GM12878 (cell line): ENCODE results near the gene LRRC45. TPM values are rescaled to one million over a fixed set of nuclear protein-coding genes. Genes with fewer than 3 reads are reported as not detected.

Experiments used
- ATAC-seq: fragments of 200-7000 bp; cut with Tn5 transposase; 3 replicates; pipeline ENCODE4 v1.9.1; 2020; ENCODE audit warnings: mild to moderate bottlenecking, moderate library complexity
- BruUV-seq: library from RNA; stranded (reverse); fragments of 400-500 nt; replicated peaks from 2 replicates; lab custom pipeline; 2021; lab: Mats Ljungman, UMichigan
- CTCF ChIA-PET: fragments of 300-600 bp; sonication (Branson Sonifier 250); formaldehyde crosslinking; extraction: SDS; loops from one replicate; lab custom pipeline; 2021; ENCODE audit warnings: inconsistent platforms; lab: Yijun Ruan, JAX
- POLR2A ChIA-PET: fragments of 350-600 bp; formaldehyde crosslinking; extraction: SDS; loops from one replicate; lab custom pipeline; 2021; ENCODE audit warnings: inconsistent platforms; lab: Charles Lee
- RAD21 ChIA-PET: fragments of 300-600 bp; sonication (Branson Sonifier 250); formaldehyde crosslinking; loops from one replicate; lab custom pipeline; 2023; ENCODE audit warnings: antibody characterized with exemption; ENCODE audit not compliant: unreplicated experiment; lab: Charles Lee
- SMC1A ChIA-PET: fragments of 300-600 bp; sonication (Branson Sonifier 250); formaldehyde crosslinking; loops from one replicate; lab custom pipeline; 2023; ENCODE audit not compliant: unreplicated experiment, uncharacterized antibody; lab: Charles Lee
- DNase-seq: peaks from one replicate; pipeline ENCODE4 v3.0.0-alpha.2; 2011; ENCODE audit warnings: low read depth, low spot score
- FAIRE-seq: peaks from 3 replicates; lab custom pipeline; 2011; peaks lifted over from hg19 to GRCh38; lab: Jason Lieb, UNC
- H2AFZ ChIP-seq: 2 replicates; pipeline ENCODE4 v1.6.0; 2011; ENCODE audit warnings: low read depth, low read length, control low read depth; ENCODE audit not compliant: control insufficient read depth
- H3K27ac ChIP-seq: 2 replicates; pipeline ENCODE4 v1.5.1; 2011; ENCODE audit warnings: control low read depth; ENCODE audit not compliant: control insufficient read depth, insufficient read depth
- H3K27me3 ChIP-seq, 2 experiments: replicated peaks in 1 of 2; 2 replicates each; pipeline versions ENCODE4 v1.6.0 to v1.6.1; 2011; ENCODE audit warnings: low read length in 1 of 2; ENCODE audit not compliant: control insufficient read depth in 2 of 2, insufficient read depth in 2 of 2
- H3K36me3 ChIP-seq, 2 experiments: 2 replicates each; pipeline ENCODE4 v1.5.1; 2011; ENCODE audit warnings: low read length in 1 of 2; ENCODE audit not compliant: control insufficient read depth in 2 of 2, insufficient read depth in 2 of 2
- H3K4me1 ChIP-seq: 2 replicates; pipeline ENCODE4 v1.6.1; 2011; ENCODE audit warnings: mild to moderate bottlenecking, low read length, moderate library complexity, mixed read lengths; ENCODE audit not compliant: control insufficient read depth, insufficient read depth
- H3K4me2 ChIP-seq: 2 replicates; pipeline ENCODE4 v1.6.0; 2011; ENCODE audit warnings: control low read depth; ENCODE audit not compliant: control insufficient read depth, insufficient read depth
- H3K4me3 ChIP-seq: fragments of 200-600 bp; sonication (generic); 2 replicates; pipeline ENCODE4 v1.5.1; 2016
- H3K79me2 ChIP-seq: 2 replicates; pipeline ENCODE4 v1.6.0; 2011; ENCODE audit warnings: low read length; ENCODE audit not compliant: control insufficient read depth, insufficient read depth
- H3K9ac ChIP-seq: 2 replicates; pipeline ENCODE4 v1.8.0; 2011; ENCODE audit warnings: low read length, control low read depth, mixed read lengths; ENCODE audit not compliant: control insufficient read depth, insufficient read depth
- H3K9me3 ChIP-seq: replicated peaks from 3 replicates; pipeline ENCODE4 v1.5.1; 2011; ENCODE audit warnings: mild to moderate bottlenecking, low read length; ENCODE audit not compliant: control insufficient read depth, insufficient read depth
- H4K20me1 ChIP-seq: 2 replicates; pipeline ENCODE4 v1.6.0; 2011; ENCODE audit not compliant: control insufficient read depth, insufficient read depth
- CREB1 ChIP-seq: IDR thresholded peaks from 2 replicates; pipeline ENCODE4 v1.6.1; 2012; ENCODE audit warnings: low read depth, mild to moderate bottlenecking, inconsistent platforms
- CREM ChIP-seq: IDR thresholded peaks from 2 replicates; pipeline ENCODE4 v1.6.1; 2014; ENCODE audit warnings: antibody characterized with exemption, low read depth
- HDGF ChIP-seq: fragments of 450-650 bp; IDR thresholded peaks from 2 replicates; pipeline ENCODE4 v1.6.1; 2016; ENCODE audit warnings: antibody characterized with exemption
- MAX ChIP-seq: IDR thresholded peaks from 2 replicates; pipeline ENCODE4 v1.6.1; 2012; ENCODE audit warnings: low read depth, low read length, improper control_type of control experiment
- MLLT1 ChIP-seq: fragments of 450-650 bp; IDR thresholded peaks from 2 replicates; pipeline ENCODE4 v1.6.1; 2016; ENCODE audit warnings: mild to moderate bottlenecking
- MXI1 ChIP-seq: fragments of 150-350 bp; IDR thresholded peaks from 2 replicates; pipeline ENCODE4 v1.6.1; 2011; ENCODE audit warnings: low read depth, mild to moderate bottlenecking, inconsistent platforms, low read length, improper control_type of control experiment
- PML ChIP-seq: IDR thresholded peaks from 2 replicates; pipeline ENCODE4 v1.6.1; 2012; ENCODE audit warnings: low read length, inconsistent platforms
- POLR2A ChIP-seq: IDR thresholded peaks from 2 replicates; pipeline ENCODE4 v1.6.1; 2011; ENCODE audit warnings: low read depth, mild to moderate bottlenecking, low read length
- POU2F2 ChIP-seq: IDR thresholded peaks from 3 replicates; pipeline ENCODE4 v1.6.1; 2011; ENCODE audit warnings: low read depth, mild to moderate bottlenecking, low read length, borderline replicate concordance
- RAD21 ChIP-seq: IDR thresholded peaks from 2 replicates; pipeline ENCODE4 v1.6.1; 2011; ENCODE audit warnings: mild to moderate bottlenecking, low read depth, low read length, moderate library complexity; ENCODE audit not compliant: insufficient read depth
- STAT3 ChIP-seq: IDR thresholded peaks from 2 replicates; pipeline ENCODE4 v1.6.1; 2011; ENCODE audit warnings: low read depth, low read length, improper control_type of control experiment
- TCF7 ChIP-seq: IDR thresholded peaks from 2 replicates; pipeline ENCODE4 v1.6.1; 2014; ENCODE audit warnings: antibody characterized with exemption, borderline replicate concordance
- ZBED1 ChIP-seq: IDR thresholded peaks from 2 replicates; pipeline ENCODE4 v1.6.1; 2016; ENCODE audit warnings: borderline replicate concordance
- ZNF274 ChIP-seq: IDR thresholded peaks from one replicate; pipeline ENCODE4 v1.8.0; 2011; ENCODE audit not compliant: insufficient read length, insufficient read depth
- WGBS: methylation state at CpG from one replicate; pipeline ENCODE4 v1.1.6; 2016; ENCODE audit warnings: low lambda C conversion rate; ENCODE audit not compliant: insufficient replicate concordance, insufficient coverage; ENCODE audit errors: missing lambda C conversion rate; 5-methylcytosine and 5-hydroxymethylcytosine counted together
- in situ Hi-C: fragments of 300-500 bp; cut with MboI; formaldehyde crosslinking; loops from 9 replicates; pipeline ENCODE4 v1.14.3; 2018; ENCODE audit warnings: mixed read lengths
- intact Hi-C: fragments of 100-400 bp; cut with micrococcal nuclease; formaldehyde crosslinking; loops from one replicate; pipeline ENCODE4 v1.14.2; 2022; ENCODE audit not compliant: unreplicated experiment
- polyA plus RNA-seq, 11 experiments: library from polyadenylated mRNA; depleted of rRNA in 4 of 11; unstranded in 6 of 11; stranded (reverse) in 5 of 11; fragments of >200 nt; fragmentation: Nextera tagmentation in 4 of 11; fragmentation: Illumina TruSeq in 1 of 11; extraction: Ambion mirVana in 4 of 11; extraction: Trizol in 1 of 11; gene quantifications; 1 replicate in 1 of 11; 2 replicates in 10 of 11; pipeline versions ENCODE4 v1.2.1 to v1.2.3, GENCODE V29; 2011 to 2016; ENCODE audit warnings: inconsistent platforms in 2 of 11, missing spikeins in 2 of 11, low read depth in 1 of 11
- total RNA-seq, 4 experiments: library from RNA; depleted of rRNA in 3 of 4; stranded (reverse); fragments of >200 nt in 3 of 4; fragmentation: Illumina TruSeq in 1 of 4; extraction: Trizol in 1 of 4; gene quantifications; 2 replicates each; pipeline versions ENCODE4 v1.2.1 to v1.2.3, GENCODE V29; 2013 to 2021

LRRC45 gene
- total and polyA plus RNA-seq, 10 of the 15 experiments (the other 5 are each of a cell fraction or from before 2014, with no cell fraction given): 0.03 to 27.7 (median 10.4) TPM

- TF ChIP-seq RAD21: no peak
- peak; percentile 84 for TF ChIP-seq HDGF
- no peak for TF ChIP-seq ZBED1
- no peak for TF ChIP-seq PML
- TF ChIP-seq POLR2A: peak; percentile 99
- TF ChIP-seq MXI1: peak; percentile 78
- TF ChIP-seq TCF7: no peak
- no peak; the same call in 2 of the 3 replicates for TF ChIP-seq POU2F2
- peak; percentile 50; the same call in 1 of the 2 replicates for TF ChIP-seq CREB1
- TF ChIP-seq ZNF274: no peak
- TF ChIP-seq MAX: peak; percentile 33; the same call in 1 of the 2 replicates
Observed at GRCh38 chr17:82037092-82037888, 14.2 kb downstream of the LRRC45 start, which contains the start of gene DCXR (continued).

DNA sequence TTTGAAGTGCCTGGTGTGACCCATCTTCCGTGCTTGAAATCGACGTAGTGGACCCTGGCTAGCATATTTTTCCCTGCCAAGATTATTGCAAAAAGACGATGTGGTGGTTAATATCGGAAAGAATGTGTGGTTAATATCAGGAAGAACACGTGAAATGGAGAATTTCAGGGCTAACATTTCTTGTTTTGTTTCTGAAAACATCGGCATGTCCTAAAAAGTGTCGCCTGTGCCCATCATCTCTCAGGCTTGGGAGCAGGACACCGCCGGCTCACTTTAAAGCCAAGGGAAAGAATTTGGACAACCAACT lies 14.7 kb downstream of the LRRC45 start:
- 15% methylated on average over 10 of the region's 10 CpGs for WGBS
- ChIA-PET SMC1A (interaction anchor here (0.5 to 1.4 kb wide), 7 partner anchors 11 to 178 kb away, joined by 3 to 7 read pairs (median 3); partner anchors contain the start of genes CENPX, DUS1L and LRRC45), CTCF (interaction anchor here (0.6 to 1.9 kb wide), 17 partner anchors 10 to 596 kb away, joined by 3 to 30 read pairs (median 4); partner anchors contain the start of genes CENPX, GPS1, LRRC45 and RFNG), RAD21 (interaction anchor here (0.7 to 2.4 kb wide), 7 partner anchors 12 to 117 kb away, joined by 3 to 13 read pairs (median 5); partner anchors contain the start of genes CENPX, FASN and LRRC45), POLR2A (interaction anchor here (0.5 to 1.5 kb wide), 19 partner anchors 10 to 411 kb away, joined by 3 to 13 read pairs (median 3); partner anchors contain the start of genes CENPX, FASN, LRRC45 and MRPL12)
- H3K9me3 ChIP-seq: no peaks in the 10 kb centered on the region
- H3K27me3 ChIP-seq: no peaks in the 10 kb centered on the region
- peaks cover 10% of the 10 kb centered on the region for H3K4me1 ChIP-seq
- peak overlapping the region; percentile 49; the same call in 1 of the 2 replicates for H3K4me3 ChIP-seq
- 0 out of 2 replicates have a peak, but pooled peaks have one; percentile 2 for TF ChIP-seq HDGF
- 0 out of 2 replicates have a peak, but pooled peaks have one; percentile 58 for TF ChIP-seq MLLT1
- TF ChIP-seq STAT3: no peak
- 0 out of 2 replicates have a peak, but pooled peaks have one; percentile 18 for TF ChIP-seq CREM
- peaks cover 5% of the 10 kb centered on the region for H3K79me2 ChIP-seq
- ATAC-seq (no peak), DNase-seq (no peak), FAIRE-seq (no peak)
- H3K9ac ChIP-seq: no peak overlapping the region; the same call in 1 of the 2 replicates
- peak overlapping the region; percentile 89 for H3K4me2 ChIP-seq
- intact Hi-C loops (loop anchor here (5.0 kb wide), 1 partner anchor 59 kb away; the partner anchor contains the start of gene FASN), in situ Hi-C loops (loop anchor here (5.0 kb wide), 1 partner anchor 119 kb away; no protein-coding TSS in a partner anchor)
- peak overlapping the region; percentile 93 for H2AFZ ChIP-seq
- H4K20me1 ChIP-seq: no peaks in the 10 kb centered on the region
- no TSS peak for BruUV-seq
- 0 out of 2 replicates have a peak overlapping the region, but pooled peaks have one; percentile 46 for H3K27ac ChIP-seq
- no peaks in the 10 kb centered on the region; a peak in 2 of 4 replicates for H3K36me3 ChIP-seq
